ENCODE results near the gene CA4. TPM values are rescaled to one million over a fixed set of nuclear protein-coding genes. Genes with fewer than 3 reads are reported as not detected.
A peak's percentile ranks its signal among the peaks of the same experiment; 100 is the strongest.

Gene CA4
- total and polyA plus RNA-seq, 2 of the 8 experiments (the other 6 are each of a cell fraction or from before 2014, with no cell fraction given): 3.6 to 4.2 TPM

- no peak overlapping the region for H2AFZ ChIP-seq (ENCODE audit: low read length)
- no peak overlapping the region for H2AK5ac ChIP-seq (ENCODE audit: low read depth, low read length)
- H3K14ac ChIP-seq (ENCODE audit: insufficient read length): no peak overlapping the region
- H2BK12ac ChIP-seq (ENCODE audit: low read depth, low read length): no peak overlapping the region
- POLR2A ChIA-PET (ENCODE audit: partially characterized antibody): interaction anchor here (1.3 kb wide), 2 partner anchors 13 to 28 kb away, joined by 4 to 5 read pairs; no protein-coding TSS in a partner anchor
- DNase-seq (ENCODE audit: low read depth in 1 of 2, low spot score in 2 of 2) (no peak), FAIRE-seq (no peak)
- H3K4me3 ChIP-seq (ENCODE audit: extremely low read depth in 1 of 4, insufficient read depth in 2 of 4, low read depth in 3 of 4, low read length in 4 of 4): no peak overlapping the region
- no peaks in the 10 kb centered on the region for H3K9me3 ChIP-seq (ENCODE audit: insufficient read depth in 2 of 2, low read depth in 1 of 2, low read length in 1 of 2)
- no peak overlapping the region for H2BK5ac ChIP-seq (ENCODE audit: low read depth, low read length)
- H3K27me3 ChIP-seq (replicated peaks in 1 of 4; ENCODE audit: control insufficient read depth in 3 of 4, extremely low read depth in 1 of 4, insufficient read depth in 3 of 4, low read length in 3 of 4): peaks cover 3 to 40% (median 32%) of the 10 kb centered on the region in 4 experiments
- H2BK15ac ChIP-seq (ENCODE audit: low read length): peak overlapping the region; percentile 55; the same call in 1 of the 2 replicates
- 87% methylated on average over 8 of the region's 8 CpGs; no CpG with 5 or more reads in 1 of the 2 experiments for WGBS, 2 experiments (ENCODE audit: extremely low coverage in 1 of 2, insufficient coverage in 1 of 2, insufficient read length in 1 of 2, insufficient replicate concordance in 2 of 2, low coverage in 1 of 2, low lambda C conversion rate in 2 of 2, missing lambda C conversion rate in 1 of 2)
- H3K23ac ChIP-seq (ENCODE audit: insufficient read length): no peak overlapping the region
- H2BK20ac ChIP-seq (ENCODE audit: low read length): peak overlapping the region; percentile 57; the same call in 1 of the 2 replicates
- TF ChIP-seq JUND (IDR thresholded peaks at IDR 0.05; ENCODE audit: low read length) (no peak), NRF1 (IDR thresholded peaks at IDR 0.05; ENCODE audit: low read depth, low read length) (no peak)
- H4K5ac ChIP-seq (ENCODE audit: insufficient read length, low read depth, low read length): no peak overlapping the region
- peaks cover 12% of the 10 kb centered on the region; the same call in 1 of the 2 replicates for H3K23me2 ChIP-seq (ENCODE audit: low read depth, low read length)
- peaks cover 10 to 18% (median 12%) of the 10 kb centered on the region in 4 experiments for H3K4me1 ChIP-seq (replicated peaks in 1 of 4; ENCODE audit: control insufficient read depth in 3 of 4, insufficient read depth in 4 of 4, low read length in 3 of 4)
- no peak overlapping the region for H3K27ac ChIP-seq (ENCODE audit: low read depth, low read length)
- no peaks in the 10 kb centered on the region for H3K79me1 ChIP-seq (ENCODE audit: low read depth, low read length)
- H3K79me2 ChIP-seq (ENCODE audit: control insufficient read depth in 1 of 2, insufficient read depth in 2 of 2, low read length in 2 of 2): no peaks in the 10 kb centered on the region
- H3K18ac ChIP-seq (ENCODE audit: extremely low read depth, low read length): no peak overlapping the region
- no peaks in the 10 kb centered on the region for H3K36me3 ChIP-seq (ENCODE audit: control insufficient read depth in 2 of 4, insufficient read depth in 4 of 4, low read length in 3 of 4)
- H3K9ac ChIP-seq (replicated peaks in 1 of 4; ENCODE audit: extremely low read depth in 1 of 4, low read depth in 3 of 4, low read length in 3 of 4): no peak overlapping the region
- no peak overlapping the region for H3K4me2 ChIP-seq (ENCODE audit: insufficient read depth in 1 of 2, low read depth in 2 of 2, low read length in 2 of 2)
- no peak overlapping the region for H3K56ac ChIP-seq (replicated peaks; ENCODE audit: insufficient read length, low read depth, low read length)
- no peak overlapping the region for H3K4ac ChIP-seq (replicated peaks; ENCODE audit: insufficient read length, low read depth, low read length)
- no peak overlapping the region for H4K8ac ChIP-seq (ENCODE audit: extremely low read depth, insufficient read depth, low read length)
- H4K91ac ChIP-seq (replicated peaks; ENCODE audit: insufficient read length, low read length): no peak overlapping the region
- CTCF ChIA-PET (ENCODE audit: partially characterized antibody): interaction anchor here (2.7 to 10.2 kb wide), 2 partner anchors 10 to 13 kb away, joined by 15 to 148 read pairs; no protein-coding TSS in a partner anchor
- H4K20me1 ChIP-seq (replicated peaks in 1 of 2; ENCODE audit: control insufficient read depth in 1 of 2, insufficient read depth in 2 of 2, low read length in 2 of 2): no peaks in the 10 kb centered on the region
- H2BK120ac ChIP-seq (replicated peaks; ENCODE audit: low read depth, low read length): no peak overlapping the region
Observed at GRCh38 chr17:60147553-60148223, 2.1 kb upstream of the CA4 start.
